ENCODE results near the gene ATF7.
A peak's percentile ranks its signal among the peaks of the same experiment; 100 is the strongest.
"Not testable (repeated sequence)": the region's sequence is repeated elsewhere in the genome, so short reads cannot be mapped to it uniquely, and the experiment has no call there.

ATF7 gene

DNA sequence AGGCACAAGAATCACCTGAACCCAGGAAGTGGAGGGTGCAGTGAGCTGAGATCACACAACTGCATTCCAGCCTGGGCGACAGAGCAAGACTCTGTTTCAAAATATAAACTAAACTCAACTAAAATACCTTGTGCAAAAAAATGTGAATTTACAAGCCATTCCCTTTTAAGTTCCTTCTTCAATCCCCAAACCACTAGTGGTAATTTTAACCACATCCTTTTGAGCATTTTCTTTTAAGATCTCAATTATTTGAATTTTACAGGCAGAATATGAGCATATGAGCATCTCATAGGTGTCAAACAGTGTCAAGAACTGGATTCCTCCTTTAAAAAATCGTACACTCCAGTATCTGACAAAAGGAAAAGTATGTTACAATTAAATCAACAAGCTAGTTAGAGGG is 61.9 kb downstream of the ATF7 start:
- DNase-seq, result no peak

DNA sequence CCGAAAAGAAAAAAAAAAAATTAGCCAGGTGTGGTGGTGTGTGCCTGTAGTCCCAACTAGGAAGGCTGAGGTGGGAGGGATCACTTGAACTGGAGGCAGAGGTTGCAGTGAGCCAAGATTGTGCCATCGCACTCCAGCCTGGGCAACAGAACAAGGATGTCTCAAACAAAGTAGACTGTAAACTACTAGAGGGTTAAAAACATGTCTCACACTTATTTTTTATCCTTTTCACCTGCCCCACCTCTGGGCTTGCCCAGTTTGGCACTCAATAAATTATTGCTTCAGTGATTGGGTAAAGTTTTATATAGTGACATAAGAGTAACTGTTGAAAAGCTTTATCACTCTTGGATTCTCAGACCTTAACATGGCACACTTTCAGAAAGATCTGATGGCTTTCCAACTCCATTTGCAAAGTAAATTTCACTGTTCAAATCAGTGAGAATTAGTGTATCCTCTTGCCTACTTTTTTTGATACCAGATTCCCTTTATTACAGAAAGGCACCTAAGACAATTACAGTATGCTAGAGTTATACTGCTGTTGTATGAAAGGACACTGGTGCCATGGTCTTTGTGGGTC is 62.6 kb downstream of the ATF7 start:
- no peak for DNase-seq

DNA sequence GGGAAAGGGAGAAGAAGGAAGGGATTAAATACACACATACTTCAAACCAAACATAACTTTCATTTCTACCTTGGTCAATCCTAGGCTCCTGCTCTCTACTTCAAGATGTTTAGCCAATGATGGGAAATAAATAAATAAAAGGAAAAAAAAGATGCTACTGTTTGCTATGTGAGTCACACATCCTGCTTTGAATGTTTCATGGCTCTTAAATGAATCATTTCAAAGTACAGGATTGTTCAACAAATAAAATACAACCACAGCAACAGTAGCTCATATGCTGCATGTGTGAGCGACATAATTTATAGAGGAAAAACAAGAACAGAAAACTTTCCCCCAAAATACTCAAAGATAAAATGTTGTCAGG is 64.6 kb downstream of the ATF7 start:
- DNase-seq, result no peak

DNA sequence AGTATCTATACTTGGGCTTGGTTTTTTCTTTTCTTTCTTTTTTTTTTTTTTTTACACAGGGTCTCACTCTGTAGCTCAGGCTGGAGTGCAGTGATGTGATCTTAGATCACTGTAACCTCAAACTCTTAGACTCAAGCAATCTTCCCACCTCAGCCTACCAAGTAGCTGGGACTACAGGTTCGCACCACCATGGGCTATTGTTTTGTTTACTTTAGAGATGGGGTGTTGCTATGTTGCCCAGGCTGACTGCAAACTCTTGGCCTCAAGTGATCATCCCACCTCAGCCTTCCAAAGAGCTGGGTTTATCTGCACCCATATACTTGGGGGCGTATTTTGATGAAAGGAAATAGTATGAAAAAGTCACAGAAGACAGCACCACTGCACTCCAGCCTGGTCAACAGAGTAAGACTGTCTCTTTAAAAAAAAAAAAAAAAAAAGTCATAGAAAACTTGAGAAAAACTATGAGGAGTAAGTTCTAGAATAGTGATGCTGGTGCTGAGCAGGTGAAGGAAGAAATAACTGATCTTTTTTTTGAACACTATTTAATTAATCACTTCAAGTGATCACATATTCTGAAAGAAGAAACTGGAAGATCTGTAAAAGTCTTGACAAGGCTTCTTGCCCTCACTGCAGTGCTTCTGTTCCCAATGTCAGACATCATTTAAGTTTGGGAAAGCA is 65.1 kb downstream of the ATF7 start:
- no peak for DNase-seq

DNA sequence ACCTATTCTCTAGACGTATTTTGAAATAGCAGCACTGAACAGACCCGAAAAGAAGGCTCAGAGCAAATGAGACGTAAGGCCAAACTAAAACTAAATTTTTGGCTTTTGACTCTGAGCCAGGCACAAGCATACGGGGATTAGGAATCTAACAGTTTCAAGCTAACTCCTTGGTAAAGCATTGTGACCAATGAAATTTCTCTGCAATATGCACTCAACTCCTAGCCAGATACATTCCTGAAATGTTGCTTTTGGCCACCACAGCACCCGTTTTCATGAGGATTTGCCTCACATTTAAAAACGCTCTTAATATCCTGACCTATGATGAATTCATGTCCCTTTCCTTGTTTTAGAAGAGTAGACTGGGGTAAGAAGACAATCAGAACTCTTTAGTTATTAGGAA is 65.8 kb downstream of the ATF7 start:
- DNase-seq, result no peak

DNA sequence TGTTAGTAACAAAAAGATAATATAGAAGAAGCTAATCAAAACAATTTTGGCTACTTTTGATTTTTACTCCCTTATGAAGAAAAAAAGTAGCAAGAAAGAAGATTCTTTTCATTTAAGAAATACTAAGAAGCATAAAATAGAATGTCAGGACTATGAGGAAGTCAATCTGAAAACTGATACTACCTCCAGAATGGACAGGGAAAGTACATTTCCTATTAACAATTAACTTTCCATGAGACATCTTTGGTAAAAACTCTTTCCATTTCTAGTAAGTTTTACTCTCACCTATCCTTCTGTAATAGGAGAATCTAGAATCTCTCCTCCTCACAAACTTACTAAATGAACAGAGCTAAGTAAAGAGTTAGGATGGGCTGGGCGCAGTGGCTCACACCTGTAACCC is 67.6 kb downstream of the ATF7 start:
- no peak for DNase-seq

DNA sequence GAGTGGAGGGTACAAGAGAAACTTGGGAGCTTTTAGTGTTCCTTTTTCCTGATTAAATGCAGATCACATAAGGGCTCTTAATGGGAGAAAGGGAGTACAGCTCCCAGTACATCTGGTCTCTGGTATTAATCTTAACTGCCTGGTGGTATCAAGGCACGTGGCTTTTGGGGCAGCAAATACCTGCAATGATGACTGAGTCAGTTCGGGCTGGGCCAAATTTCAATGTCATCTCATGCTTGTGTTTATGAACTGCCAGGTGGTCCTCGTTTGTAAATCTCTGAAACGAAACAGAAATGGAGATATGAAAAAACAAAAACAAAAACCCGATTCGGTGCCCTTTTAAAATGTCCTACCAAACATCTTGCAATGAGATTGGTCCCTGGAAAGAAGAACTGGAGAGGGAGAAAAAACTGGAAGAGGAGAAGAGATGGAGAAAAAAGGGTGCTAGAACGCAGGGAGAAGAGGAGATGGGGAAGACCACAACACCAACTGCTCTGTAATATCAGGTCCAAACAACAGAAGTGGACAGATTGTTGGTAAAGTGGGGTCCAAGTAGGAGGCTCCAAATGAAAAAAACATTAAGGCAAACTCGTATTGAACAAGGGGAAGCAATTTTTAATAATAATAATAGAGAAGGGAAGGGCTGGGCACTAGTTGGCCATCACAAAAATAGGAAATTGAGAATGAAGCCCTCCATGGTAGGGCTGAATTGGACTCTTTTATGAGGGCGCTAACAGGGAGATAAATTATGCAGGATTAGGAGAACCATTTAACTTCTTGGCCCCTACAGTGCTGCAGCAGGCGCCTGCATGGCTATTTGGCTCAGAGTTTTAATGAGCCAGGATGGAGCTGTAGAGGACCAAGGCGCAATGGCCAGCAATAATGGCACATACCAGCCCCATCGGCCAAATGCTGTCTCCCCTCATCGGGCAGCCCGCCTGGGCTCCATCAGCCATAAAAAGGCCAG is 73.5 kb downstream of the ATF7 start:
- DNase-seq, result no peak

DNA sequence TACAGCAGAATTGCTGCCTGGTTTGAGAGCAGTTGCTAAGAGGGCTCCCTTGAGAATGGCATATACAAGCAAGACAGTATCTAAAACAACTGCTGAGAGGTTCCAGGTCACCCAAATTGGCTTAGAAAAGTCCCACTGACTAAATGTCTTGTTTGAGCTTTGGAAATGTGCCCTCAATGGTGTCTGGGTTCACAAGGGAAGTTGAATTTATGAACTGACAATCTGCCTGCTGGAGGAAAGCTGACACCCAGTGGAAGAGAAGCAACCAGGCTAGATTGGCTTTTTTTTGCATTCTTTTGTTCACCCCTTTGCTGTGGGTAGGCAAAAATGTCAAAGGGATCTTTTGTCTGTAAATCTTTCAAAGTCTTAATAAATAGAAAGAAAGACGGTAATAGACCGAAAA is 74.3 kb downstream of the ATF7 start:
- DNase-seq, result no peak

DNA sequence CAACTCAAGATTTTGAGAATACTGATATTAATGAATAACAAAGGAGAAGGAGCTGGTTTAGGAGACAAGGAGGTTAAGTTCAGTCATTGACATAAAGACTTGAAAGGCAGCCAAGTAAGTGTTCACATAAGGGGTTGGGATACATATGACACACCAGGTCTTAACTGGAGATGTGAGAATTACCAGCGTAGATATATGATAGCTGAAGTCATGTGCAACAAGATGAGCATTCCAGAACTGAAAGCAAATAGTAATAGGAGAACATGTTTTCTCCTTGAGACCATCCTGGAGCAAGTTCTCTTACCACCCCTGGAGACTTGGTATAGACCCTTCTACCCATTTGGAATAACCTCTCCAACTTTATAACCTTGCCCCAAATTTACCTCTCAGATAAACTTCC is 75.6 kb downstream of the ATF7 start:
- no peak for DNase-seq

DNA sequence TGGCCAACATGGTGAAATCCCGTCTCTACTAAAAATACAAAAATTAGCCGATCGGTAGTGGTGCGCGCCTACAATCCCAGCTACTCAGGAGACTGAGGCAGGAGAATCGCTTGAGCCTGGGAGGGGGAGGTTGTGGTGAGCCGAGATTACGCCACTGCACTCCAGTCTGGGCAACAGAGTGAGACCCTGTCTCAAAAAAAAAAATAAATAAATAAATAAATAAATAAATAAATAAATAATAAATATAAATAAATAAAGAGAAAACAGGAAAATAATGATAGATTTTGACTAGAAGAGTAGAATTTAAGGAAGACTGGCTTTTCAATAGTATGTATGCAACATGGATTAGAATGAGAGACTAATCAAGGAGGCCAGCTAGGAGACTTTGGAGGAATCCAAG is 76.1 kb downstream of the ATF7 start:
- not testable (repeated sequence) for DNase-seq

DNA sequence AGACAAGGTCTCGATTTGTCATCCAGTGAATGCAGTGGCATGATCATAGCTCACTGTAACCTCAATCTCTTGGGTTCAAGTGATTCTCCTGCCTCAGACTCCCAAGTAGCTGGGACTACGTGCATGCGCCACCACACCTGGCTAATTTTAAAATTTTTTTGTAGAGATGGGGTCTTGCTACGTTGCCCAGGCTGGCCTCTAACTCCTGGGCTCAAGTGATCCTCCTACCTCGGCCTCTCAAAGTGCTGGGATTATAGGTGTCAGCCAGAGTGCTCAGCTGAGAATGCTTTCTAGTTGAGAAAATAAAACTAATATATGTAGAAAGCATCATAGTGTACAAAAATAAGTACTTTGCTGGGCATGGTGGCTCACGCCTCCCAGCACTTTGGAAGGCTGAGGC is 77.8 kb downstream of the ATF7 start:
- not testable (repeated sequence) for DNase-seq

DNA sequence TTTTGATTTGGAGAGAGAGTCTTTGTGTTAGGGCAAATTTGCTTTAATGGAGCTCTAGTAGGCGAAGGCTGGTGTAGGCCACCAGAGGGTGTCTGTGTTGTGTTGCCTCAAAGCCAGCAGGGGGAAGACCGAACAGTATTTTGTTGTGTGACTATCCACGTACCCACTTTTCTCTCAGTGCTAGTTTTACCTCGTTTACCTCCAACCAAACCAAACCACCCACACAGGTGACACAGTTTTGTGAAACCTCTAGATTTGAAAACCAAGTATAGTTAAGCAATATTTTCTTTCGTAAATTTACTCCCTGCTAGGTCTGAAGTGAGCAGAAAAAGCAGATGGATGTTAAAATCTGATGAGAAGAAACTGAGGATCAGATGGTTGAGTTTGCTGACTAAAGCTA is 82.6 kb downstream of the ATF7 start:
- peak; percentile 9 for DNase-seq

DNA sequence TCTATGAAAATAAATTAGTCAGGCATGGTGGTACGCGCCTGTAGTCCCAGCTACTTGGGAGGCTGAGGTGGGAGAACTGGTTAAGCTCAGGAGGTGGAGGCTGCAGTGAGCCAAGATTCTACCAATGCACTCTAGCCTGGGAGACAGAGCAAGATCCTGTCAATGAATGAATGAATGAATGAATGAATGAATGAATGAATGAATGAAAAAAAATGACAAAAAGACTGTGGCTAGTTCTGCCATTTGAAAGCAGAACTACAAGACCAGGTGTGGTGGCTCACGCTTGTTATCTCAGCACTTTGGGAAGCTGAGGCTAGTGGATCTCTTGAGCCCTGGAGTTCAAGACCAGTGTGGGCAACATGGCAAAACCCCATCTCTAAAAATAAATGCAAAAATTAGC is 86.7 kb downstream of the ATF7 start:
- DNase-seq, result no peak

DNA sequence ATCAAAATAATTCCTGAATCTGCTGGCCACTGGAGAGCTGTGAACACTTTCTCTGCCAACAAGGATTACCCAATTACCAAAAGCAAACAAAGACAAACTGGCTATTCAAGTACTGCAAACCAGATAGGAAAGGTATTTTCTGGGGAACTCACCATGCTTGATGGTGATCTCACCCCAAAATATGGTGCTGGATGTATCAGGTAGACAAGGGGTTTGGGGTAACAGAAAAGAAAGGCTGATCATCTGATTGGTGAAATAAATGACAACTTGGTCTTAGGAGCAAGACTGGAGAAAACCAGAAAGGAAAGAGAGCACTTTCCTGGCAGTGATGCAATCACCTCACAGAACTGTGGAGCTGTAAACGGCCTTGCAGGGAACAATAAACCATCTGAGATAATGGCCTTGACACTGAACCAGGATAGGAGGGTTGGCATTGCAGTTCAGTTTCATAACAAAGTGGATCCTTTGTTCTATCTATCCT is 87.9 kb downstream of the ATF7 start:
- DNase-seq, result peak; percentile 20

DNA sequence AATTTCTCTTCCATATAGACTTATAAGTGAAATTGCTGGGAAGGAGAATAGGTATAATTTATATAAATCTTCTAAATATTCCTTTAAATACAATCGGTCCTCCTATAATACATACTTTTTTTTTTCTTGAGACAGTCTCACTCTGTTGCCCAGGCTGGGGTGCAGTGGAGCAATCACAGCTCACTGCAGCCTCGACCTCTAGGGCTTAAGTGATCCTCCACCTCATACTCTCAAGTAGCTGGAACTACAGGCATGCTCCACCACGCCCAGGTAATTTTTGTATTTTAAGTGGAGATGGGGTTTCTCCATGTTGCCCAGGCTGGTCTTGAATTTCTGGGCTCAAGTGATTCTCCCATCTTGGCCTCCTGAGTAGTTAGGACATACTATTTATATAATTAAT is 89.2 kb downstream of the ATF7 start:
- no peak for DNase-seq

DNA sequence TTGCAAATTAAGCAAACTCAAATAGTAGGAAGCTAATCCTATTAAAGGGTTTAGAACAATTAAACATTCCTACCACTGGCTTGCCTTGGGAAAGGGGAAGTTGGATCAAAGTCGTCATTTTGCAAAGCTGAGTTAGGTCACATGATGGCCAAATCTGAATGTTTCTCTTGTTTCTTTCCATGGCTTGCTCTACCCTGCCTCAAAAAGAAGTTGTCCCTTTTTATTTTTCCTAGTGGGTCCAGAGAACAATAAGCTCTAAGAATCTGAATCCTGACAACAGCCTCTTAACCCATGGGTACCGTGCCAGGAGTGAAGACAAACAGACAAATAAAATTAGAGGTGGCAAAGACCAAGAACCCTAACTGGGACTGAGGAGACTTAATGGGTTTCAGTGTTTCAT is 92.7 kb downstream of the ATF7 start:
- no peak for DNase-seq

DNA sequence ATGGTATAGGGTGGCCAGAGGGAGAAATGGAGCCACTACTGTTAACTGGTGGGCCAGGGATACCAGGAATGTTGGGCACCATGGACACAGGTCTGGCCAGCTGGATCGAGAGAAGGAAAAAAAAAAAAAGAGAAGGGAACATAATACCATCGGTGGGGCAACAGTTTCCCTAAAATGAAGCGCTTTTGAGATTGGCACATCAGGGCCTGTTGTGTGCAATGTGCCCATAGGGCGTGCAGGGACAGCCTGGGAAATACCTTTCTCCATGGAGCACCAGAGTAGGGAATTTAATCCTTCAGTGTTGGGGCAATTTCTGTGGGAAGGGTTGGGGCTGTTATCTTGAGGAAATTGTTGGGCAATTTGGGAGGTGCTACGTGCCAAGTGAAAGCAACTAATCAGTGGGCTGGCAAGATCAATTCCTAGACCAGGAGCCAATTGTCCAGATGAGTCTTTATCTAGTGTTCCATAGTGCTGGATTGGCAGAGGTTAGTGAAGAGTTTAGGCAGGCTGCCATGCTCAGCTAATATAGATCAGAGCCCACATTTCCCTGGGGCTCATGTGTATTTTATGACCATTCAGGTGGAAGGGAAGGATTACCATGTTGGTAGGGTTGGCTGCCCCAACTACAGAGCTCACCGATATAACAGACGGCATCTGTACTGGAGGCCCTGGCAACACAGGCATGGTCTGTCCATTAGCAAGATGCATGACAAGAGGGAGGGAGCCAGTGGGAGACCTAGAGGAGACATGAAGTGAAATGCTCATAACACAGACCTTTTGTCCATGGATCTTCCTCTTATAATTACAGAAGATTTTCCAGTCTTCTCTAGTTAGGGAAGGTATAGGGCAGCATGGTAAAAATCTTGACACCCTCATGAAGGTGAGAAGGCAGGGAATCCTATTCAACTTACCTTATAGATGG is 93.4 kb downstream of the ATF7 start:
- no peak for DNase-seq

DNA sequence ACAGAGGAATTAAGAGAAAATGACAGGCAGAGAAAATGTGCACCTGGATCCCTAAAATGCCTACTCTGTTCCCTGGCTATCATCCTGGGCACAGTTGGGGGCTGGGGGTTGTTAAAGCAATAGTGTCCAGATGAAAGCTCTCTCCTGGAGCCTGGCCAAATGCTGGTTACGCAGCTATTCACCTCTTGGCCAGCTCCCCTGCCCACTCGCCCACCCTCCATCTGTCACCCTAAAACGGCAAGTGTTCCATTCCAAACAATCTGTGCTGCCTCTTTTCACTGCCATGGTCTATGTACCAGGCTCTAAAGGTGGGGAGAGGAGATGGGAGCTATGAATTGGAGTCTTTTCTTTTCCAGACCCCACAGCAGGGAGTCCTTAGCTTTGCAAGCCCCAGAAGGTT is 94.2 kb downstream of the ATF7 start:
- DNase-seq, result no peak

DNA sequence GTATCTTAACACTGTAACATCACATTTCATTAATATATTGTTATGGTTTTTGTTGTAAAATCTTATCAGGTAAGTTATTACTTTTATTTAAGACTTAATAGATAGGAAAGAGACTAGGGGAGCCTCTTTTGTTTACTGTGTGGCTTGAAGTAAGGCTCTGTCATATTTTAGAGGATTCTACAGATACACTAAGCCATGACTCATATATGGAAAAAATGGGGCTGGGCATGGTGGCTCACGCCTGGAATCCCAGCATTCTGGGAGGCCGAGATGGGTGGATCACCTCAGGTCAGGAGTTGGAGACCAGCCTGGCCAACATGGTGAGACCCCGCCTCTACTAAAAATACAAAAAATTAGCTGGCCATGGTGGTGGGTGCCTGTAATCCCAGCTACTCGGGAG is 95.3 kb downstream of the ATF7 start:
- no peak for DNase-seq

DNA sequence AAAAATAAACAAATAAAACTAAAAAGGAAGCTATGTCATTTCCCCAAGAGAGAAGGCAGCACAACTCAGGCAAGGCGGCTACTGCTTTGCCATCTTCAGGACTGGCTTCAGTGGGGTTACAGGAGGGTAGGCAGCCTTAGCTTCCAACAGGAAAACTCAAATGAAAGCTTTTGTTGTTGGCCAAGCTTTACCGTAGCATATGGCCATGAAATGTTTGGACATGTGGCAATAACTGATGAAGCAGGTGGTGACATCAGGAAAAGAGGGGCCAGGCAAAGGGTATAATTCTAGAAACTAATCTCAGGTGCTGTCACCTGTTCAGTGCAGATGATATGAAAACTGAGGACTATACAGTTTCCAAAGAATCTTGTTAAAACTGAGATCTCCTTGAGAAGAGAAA is 96.1 kb downstream of the ATF7 start:
- DNase-seq, result no peak

DNA sequence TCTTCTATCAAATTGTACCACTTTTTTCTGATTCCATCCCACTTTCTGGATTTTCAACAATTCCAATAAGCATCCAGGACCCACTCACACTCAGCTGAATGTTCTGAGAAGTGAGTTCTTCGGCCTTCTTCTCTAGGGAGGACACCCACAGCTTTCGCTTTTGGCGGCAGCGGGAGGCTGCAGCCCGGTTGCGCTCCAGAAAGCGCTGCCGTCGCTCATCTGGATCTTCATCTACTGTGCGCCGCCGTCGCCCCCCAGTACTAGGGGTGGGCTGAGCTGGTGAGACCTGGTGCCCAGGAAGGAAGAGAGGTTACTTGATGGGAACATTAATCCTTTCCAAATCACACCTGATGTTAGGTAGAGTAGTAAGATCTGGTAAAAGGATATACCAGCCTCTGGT is 101.7 kb downstream of the ATF7 start:
- DNase-seq, result no peak

DNA sequence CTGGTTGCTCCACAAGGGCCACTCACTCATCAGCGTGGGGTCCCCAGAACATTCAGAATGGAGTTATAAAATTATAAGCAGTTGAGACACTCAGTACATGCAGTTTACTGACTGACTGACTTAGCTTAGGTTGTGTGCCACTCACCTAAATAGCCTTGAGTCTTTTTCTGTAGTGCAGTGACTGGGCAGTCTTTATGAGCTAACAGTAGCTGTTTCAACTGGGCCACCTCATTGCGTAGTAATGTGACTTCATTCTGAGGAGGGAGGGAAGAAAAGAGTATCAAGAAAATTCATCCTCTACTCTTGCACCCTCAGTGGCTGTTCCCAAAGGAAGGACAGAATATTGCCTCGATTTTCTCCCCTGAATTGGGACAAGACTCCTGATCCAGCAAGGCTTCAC is 103.1 kb downstream of the ATF7 start:
- DNase-seq, result no peak

DNA sequence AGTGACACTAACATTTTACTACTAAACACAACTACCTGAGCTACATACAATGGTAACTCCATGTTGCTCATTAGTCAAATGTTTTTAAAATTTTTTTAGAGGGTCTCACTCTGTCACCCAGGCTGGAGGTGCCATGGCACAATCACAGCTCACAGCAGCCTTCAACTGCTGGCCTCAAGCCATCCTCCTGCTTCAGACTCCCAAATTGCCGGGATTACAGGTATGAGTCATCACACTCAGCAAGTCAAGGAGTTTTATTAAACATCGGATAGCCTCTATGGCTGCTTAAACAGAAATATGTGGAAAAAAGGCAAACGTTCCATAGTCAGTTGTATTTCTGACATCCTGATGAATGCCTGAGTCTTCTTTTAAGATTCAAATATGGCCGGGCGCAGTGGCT is 107.8 kb downstream of the ATF7 start:
- no peak for DNase-seq
